GM23338 (cell line): ENCODE data around the gene GRIN2A. TPM values are rescaled to one million over a fixed set of nuclear protein-coding genes. Genes with fewer than 3 reads are reported as not detected.

Experiments used
- ATAC-seq: fragments of 200-7000 bp; cut with Tn5 transposase; 3 replicates; pipeline ENCODE4 v1.9.1; 2020
- DNase-seq: peaks from one replicate; pipeline ENCODE4 v3.0.0-alpha.2; 2015; ENCODE audit warnings: low spot score
- H2AFZ ChIP-seq: fragments of 200-600 bp; sonication (generic); 2 replicates; pipeline ENCODE4 v1.8.0; 2016; ENCODE audit warnings: antibody characterized with exemption, mild to moderate bottlenecking, moderate library complexity
- H3F3A ChIP-seq: fragments of 200-600 bp; sonication (generic); replicated peaks from 2 replicates; pipeline ENCODE4 v1.8.0; 2017; ENCODE audit warnings: antibody characterized with exemption, mixed run types, low read depth
- H3K27ac ChIP-seq: fragments of 200-600 bp; sonication (generic); 2 replicates; pipeline ENCODE4 v1.6.1; 2016; ENCODE audit warnings: low read depth
- H3K27me3 ChIP-seq: fragments of 200-600 bp; sonication (generic); 2 replicates; pipeline ENCODE4 v1.8.0; 2016; ENCODE audit warnings: mild to moderate bottlenecking, mixed run types, moderate library complexity; ENCODE audit not compliant: insufficient read depth
- H3K36me3 ChIP-seq: fragments of 200-600 bp; sonication (generic); 2 replicates; pipeline ENCODE4 v1.8.0; 2016; ENCODE audit warnings: mild to moderate bottlenecking; ENCODE audit not compliant: insufficient read depth
- H3K4me1 ChIP-seq: fragments of 200-600 bp; sonication (generic); 2 replicates; pipeline ENCODE4 v1.8.0; 2016; ENCODE audit warnings: mild to moderate bottlenecking, moderate library complexity; ENCODE audit not compliant: insufficient read depth
- H3K4me2 ChIP-seq: fragments of 200-600 bp; sonication (generic); 2 replicates; pipeline ENCODE4 v1.7.1; 2017; ENCODE audit warnings: mixed run types
- H3K4me3 ChIP-seq: fragments of 200-600 bp; sonication (generic); 2 replicates; pipeline ENCODE4 v1.6.1; 2016; ENCODE audit warnings: mixed run types
- H3K79me2 ChIP-seq: fragments of 200-600 bp; sonication (generic); replicated peaks from 2 replicates; pipeline ENCODE4 v1.8.0; 2017; ENCODE audit warnings: mild to moderate bottlenecking; ENCODE audit not compliant: insufficient read depth
- H3K9me2 ChIP-seq: fragments of 200-600 bp; sonication (generic); 2 replicates; pipeline ENCODE4 v1.8.0; 2017; ENCODE audit not compliant: insufficient read depth
- H4K20me1 ChIP-seq: fragments of 200-600 bp; sonication (generic); replicated peaks from 2 replicates; pipeline ENCODE4 v1.8.0; 2017; ENCODE audit warnings: mild to moderate bottlenecking; ENCODE audit not compliant: insufficient read depth
- H3K27ac Mint-ChIP-seq: 2 replicates; pipeline ENCODE4 v1.8.0; 2020; ENCODE audit warnings: inconsistent platforms, mild to moderate bottlenecking, moderate library complexity, mixed read lengths
- H3K27me3 Mint-ChIP-seq: 3 replicates; pipeline ENCODE4 v1.8.0; 2022; ENCODE audit warnings: low read depth, mild to moderate bottlenecking, moderate library complexity, mixed read lengths, inconsistent platforms; ENCODE audit not compliant: insufficient read depth, poor library complexity
- H3K36me3 Mint-ChIP-seq: 3 replicates; pipeline ENCODE4 v1.8.0; 2021; ENCODE audit warnings: low read depth, mild to moderate bottlenecking, inconsistent platforms, moderate library complexity, mixed read lengths
- H3K4me1 Mint-ChIP-seq: 3 replicates; pipeline ENCODE4 v1.8.0; 2020; ENCODE audit warnings: mild to moderate bottlenecking, inconsistent platforms, mixed read lengths
- H3K4me3 Mint-ChIP-seq: 3 replicates; pipeline ENCODE4 v1.8.0; 2021; ENCODE audit warnings: moderate library complexity, mild to moderate bottlenecking, inconsistent platforms, mixed read lengths
- H3K9me3 Mint-ChIP-seq: 3 replicates; pipeline ENCODE4 v1.8.0; 2020; ENCODE audit warnings: moderate library complexity, mild to moderate bottlenecking, inconsistent platforms, mixed read lengths
- EZH2 ChIP-seq: fragments of 200-600 bp; sonication (generic); IDR thresholded peaks from one replicate; pipeline ENCODE4 v1.8.0; 2017; ENCODE audit warnings: antibody characterized with exemption, mild to moderate bottlenecking, low read depth; ENCODE audit not compliant: unreplicated experiment
- EZH2phosphoT487 ChIP-seq: fragments of 200-600 bp; sonication (generic); IDR thresholded peaks from one replicate; pipeline ENCODE4 v1.8.1; 2018; ENCODE audit warnings: antibody characterized with exemption; ENCODE audit not compliant: unreplicated experiment
- JUNB ChIP-seq: IDR thresholded peaks from one replicate; pipeline ENCODE4 v1.6.1; 2016; ENCODE audit warnings: antibody characterized with exemption; ENCODE audit not compliant: unreplicated experiment
- NANOG ChIP-seq: IDR thresholded peaks from 2 replicates; pipeline ENCODE4 v1.6.1; 2016; ENCODE audit warnings: antibody characterized with exemption, borderline replicate concordance
- POLR2AphosphoS5 ChIP-seq: IDR thresholded peaks from 2 replicates; pipeline ENCODE4 v1.6.1; 2016; ENCODE audit warnings: antibody characterized with exemption, low read depth
- REST ChIP-seq: IDR thresholded peaks from one replicate; pipeline ENCODE4 v1.6.1; 2018; ENCODE audit warnings: antibody characterized with exemption; ENCODE audit not compliant: unreplicated experiment
- STAT1 ChIP-seq: IDR thresholded peaks from one replicate; pipeline ENCODE4 v1.6.1; 2016; ENCODE audit warnings: antibody characterized with exemption; ENCODE audit not compliant: unreplicated experiment
- ZNF114 ChIP-seq: fragments of 250-450 bp; sonication (Bioruptor Pico); IDR thresholded peaks from 2 replicates; pipeline ENCODE4 v1.5.0; 2020; ENCODE audit warnings: mild to moderate bottlenecking, moderate library complexity
- ZNF331 ChIP-seq: fragments of 250-450 bp; sonication (Bioruptor Pico); IDR thresholded peaks from 2 replicates; pipeline ENCODE4 v1.5.0; 2020; ENCODE audit warnings: low read depth, mild to moderate bottlenecking, moderate library complexity
- polyA plus RNA-seq: library from polyadenylated mRNA; unstranded; fragments of >200 nt; fragmentation: Nextera tagmentation; extraction: Ambion mirVana; gene quantifications from 2 replicates; pipeline ENCODE4 v1.2.1, GENCODE V29; 2016
- total RNA-seq: library from RNA; depleted of rRNA; stranded (reverse); fragments of >200 nt; shearing (Covaris generic); gene quantifications from 2 replicates; pipeline ENCODE4 v1.2.3, GENCODE V29; 2014
- TF ChIP-seq, protein P1 (sequence below): IDR thresholded peaks from 2 replicates; pipeline ENCODE4 v1.6.1; 2016; ENCODE audit warnings: antibody characterized with exemption
- TF ChIP-seq, protein P2 (sequence below), 2 experiments: fragments of 200-600 bp in 1 of 2; sonication (generic) in 1 of 2; conservative IDR thresholded peaks; 2 replicates each; pipeline versions ENCODE4 v1.5.1 to v1.6.1; 2016 to 2017; ENCODE audit warnings: antibody characterized with exemption in 2 of 2, low read depth in 2 of 2, mild to moderate bottlenecking in 2 of 2, moderate library complexity in 1 of 2

The GRIN2A gene
- total and polyA plus RNA-seq, 2 experiments from 2014 or later: 0.89 to 5.1 TPM

DNA sequence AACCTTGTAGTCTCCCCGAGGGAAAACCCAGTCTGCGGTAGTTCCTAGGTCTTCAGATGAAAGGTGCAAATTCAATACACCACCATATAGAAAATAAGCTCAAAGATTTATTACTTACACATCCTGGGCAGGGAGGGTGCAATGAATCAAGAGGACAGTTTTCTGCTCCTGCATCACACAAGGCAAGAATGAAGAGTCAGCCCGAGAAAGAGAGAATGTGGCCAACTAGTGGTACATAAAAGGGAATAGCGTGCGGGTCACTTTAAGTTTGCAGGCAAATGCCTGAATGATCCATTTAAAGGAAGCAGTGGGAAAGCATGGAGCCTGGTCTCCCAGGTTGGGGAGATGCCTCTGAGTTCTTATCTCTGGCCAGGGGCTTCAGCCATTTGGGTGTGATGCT lies 403.4 kb downstream of the GRIN2A start:
- Histone ChIP-seq H3K27me3 (no peaks in the 10 kb centered on the region), H3F3A (no peaks in the 10 kb centered on the region), H3K9me2 (peaks cover 9% of the 10 kb centered on the region), H3K27ac (no peak overlapping the region), H3K79me2 (no peaks in the 10 kb centered on the region), H4K20me1 (no peaks in the 10 kb centered on the region), H3K4me1 (no peaks in the 10 kb centered on the region), H3K4me3 (no peak overlapping the region), H2AFZ (no peak overlapping the region), H3K36me3 (no peaks in the 10 kb centered on the region), H3K4me2 (no peak overlapping the region)
- H3K4me1 Mint-ChIP-seq: peaks cover 7% of the 10 kb centered on the region
- H3K9me3 Mint-ChIP-seq: no peaks in the 10 kb centered on the region; the same call in 2 of the 3 replicates
- DNase-seq (peak; percentile 59), ATAC-seq (peak; percentile 44; the same call in 2 of the 3 replicates)
- no peaks in the 10 kb centered on the region for H3K27me3 Mint-ChIP-seq
- TF ChIP-seq, protein P1, sequence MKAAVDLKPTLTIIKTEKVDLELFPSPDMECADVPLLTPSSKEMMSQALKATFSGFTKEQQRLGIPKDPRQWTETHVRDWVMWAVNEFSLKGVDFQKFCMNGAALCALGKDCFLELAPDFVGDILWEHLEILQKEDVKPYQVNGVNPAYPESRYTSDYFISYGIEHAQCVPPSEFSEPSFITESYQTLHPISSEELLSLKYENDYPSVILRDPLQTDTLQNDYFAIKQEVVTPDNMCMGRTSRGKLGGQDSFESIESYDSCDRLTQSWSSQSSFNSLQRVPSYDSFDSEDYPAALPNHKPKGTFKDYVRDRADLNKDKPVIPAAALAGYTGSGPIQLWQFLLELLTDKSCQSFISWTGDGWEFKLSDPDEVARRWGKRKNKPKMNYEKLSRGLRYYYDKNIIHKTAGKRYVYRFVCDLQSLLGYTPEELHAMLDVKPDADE: no peak
- TF ChIP-seq, protein P2, sequence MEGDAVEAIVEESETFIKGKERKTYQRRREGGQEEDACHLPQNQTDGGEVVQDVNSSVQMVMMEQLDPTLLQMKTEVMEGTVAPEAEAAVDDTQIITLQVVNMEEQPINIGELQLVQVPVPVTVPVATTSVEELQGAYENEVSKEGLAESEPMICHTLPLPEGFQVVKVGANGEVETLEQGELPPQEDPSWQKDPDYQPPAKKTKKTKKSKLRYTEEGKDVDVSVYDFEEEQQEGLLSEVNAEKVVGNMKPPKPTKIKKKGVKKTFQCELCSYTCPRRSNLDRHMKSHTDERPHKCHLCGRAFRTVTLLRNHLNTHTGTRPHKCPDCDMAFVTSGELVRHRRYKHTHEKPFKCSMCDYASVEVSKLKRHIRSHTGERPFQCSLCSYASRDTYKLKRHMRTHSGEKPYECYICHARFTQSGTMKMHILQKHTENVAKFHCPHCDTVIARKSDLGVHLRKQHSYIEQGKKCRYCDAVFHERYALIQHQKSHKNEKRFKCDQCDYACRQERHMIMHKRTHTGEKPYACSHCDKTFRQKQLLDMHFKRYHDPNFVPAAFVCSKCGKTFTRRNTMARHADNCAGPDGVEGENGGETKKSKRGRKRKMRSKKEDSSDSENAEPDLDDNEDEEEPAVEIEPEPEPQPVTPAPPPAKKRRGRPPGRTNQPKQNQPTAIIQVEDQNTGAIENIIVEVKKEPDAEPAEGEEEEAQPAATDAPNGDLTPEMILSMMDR (conservative IDR thresholded peaks at IDR 0.05; ENCODE audit: low read depth in 2 of 2): peak; percentile 17 to 29; a peak in 3 of 4 replicates
- no peak for TF ChIP-seq EZH2phosphoT487
- no peak for TF ChIP-seq NANOG
- no peak for TF ChIP-seq ZNF331
- TF ChIP-seq ZNF114 (CRISPR knock-in tag): no peak
- H3K4me3 Mint-ChIP-seq: no peak overlapping the region
- no peak overlapping the region for H3K27ac Mint-ChIP-seq
- H3K36me3 Mint-ChIP-seq: no peaks in the 10 kb centered on the region

GRCh38 chr16:9775998-9776397 lies 406.2 kb downstream of the GRIN2A start:
- Histone ChIP-seq H3K27ac (no peak overlapping the region), H3K4me3 (no peak overlapping the region), H3F3A (no peaks in the 10 kb centered on the region), H3K36me3 (no peaks in the 10 kb centered on the region), H3K4me1 (peaks cover 3% of the 10 kb centered on the region; the same call in 1 of the 2 replicates), H2AFZ (no peak overlapping the region), H3K79me2 (no peaks in the 10 kb centered on the region), H4K20me1 (no peaks in the 10 kb centered on the region), H3K9me2 (peaks cover 9% of the 10 kb centered on the region), H3K27me3 (no peaks in the 10 kb centered on the region), H3K4me2 (no peak overlapping the region)
- H3K4me3 Mint-ChIP-seq: no peak overlapping the region
- peaks cover 10% of the 10 kb centered on the region for H3K4me1 Mint-ChIP-seq
- TF ChIP-seq NANOG (no peak), JUNB (no peak), ZNF114 (CRISPR knock-in tag) (no peak), STAT1 (no peak), EZH2 (no peak), REST (no peak), EZH2phosphoT487 (no peak), POLR2AphosphoS5 (no peak)
- TF ChIP-seq, protein P1: no peak
- no peak overlapping the region for H3K27ac Mint-ChIP-seq
- H3K36me3 Mint-ChIP-seq: no peaks in the 10 kb centered on the region
- ATAC-seq (no peak), DNase-seq (no peak)
- no peaks in the 10 kb centered on the region; the same call in 2 of the 3 replicates for H3K9me3 Mint-ChIP-seq
- H3K27me3 Mint-ChIP-seq: no peaks in the 10 kb centered on the region
